GM08714 (cell line): Measurements from ENCODE around the gene KDM6B.
"Not testable (repeated sequence)": the region's sequence is repeated elsewhere in the genome, so short reads cannot be mapped to it uniquely, and the experiment has no call there.

ENCODE experiments used
- H3K4me3 ChIP-seq: fragments of 200-500 bp; sonication (Bioruptor generic); 2 replicates; pipeline ENCODE4 v1.5.1; 2014; ENCODE audit warnings: mild to moderate bottlenecking, low read length, inconsistent platforms
- ZNF274 ChIP-seq: IDR thresholded peaks from 2 replicates; pipeline ENCODE4 v1.6.1; 2012; ENCODE audit warnings: mild to moderate bottlenecking, low read depth, low read length

KDM6B gene

DNA sequence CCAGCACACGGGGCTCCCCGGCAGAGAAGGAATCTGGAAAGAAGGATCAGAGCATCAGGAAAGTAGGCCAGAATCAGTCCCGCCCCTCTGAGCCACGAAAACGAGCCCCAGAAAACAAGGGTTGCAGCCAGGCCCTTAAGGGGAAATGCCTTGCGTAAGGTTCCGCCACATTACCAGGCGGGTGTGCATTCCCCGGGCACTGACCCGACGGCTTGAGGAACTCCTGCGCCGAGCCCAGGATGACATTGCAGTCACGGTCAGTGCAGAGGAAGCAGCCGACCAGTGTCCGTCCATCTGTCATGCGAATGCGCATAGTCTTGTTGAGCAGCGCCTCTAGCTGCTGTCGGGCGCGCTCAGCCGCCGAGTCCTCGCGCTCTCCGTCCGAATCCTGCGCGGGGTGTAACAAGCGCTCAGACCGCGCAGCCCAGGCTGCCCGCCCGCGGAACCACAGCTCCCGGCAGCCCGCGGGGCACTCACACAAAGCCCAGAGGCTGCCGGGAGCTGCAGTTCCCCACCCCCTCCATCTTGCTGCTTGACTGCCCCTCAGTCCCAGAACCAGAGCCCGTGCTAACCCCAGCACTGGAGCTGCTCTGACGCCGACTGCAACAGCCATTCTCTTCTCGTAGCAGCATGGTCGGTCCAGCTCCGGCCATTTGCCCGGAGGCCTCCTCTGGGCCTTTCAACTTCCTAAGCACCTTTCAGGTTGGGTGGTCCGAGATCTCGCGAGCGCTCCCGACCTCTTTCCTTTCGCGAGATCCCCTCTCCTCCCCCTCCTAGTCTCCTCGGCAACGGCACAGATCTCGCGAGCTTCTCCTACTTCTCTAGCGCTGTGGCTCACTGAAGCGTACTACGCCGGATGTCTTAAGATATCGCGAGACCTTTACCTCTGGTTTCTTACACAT is 23.0 kb downstream of the KDM6B start, which contains the start of gene NAA38:
NAA38 (minus strand) TSS at position 749 of the 902 bp plus-strand sequence; CDS start at position 653, 96 bp downstream.
- peak within 1 kb of the TSS; percentile 74 for H3K4me3 ChIP-seq
- no peak for TF ChIP-seq ZNF274

DNA sequence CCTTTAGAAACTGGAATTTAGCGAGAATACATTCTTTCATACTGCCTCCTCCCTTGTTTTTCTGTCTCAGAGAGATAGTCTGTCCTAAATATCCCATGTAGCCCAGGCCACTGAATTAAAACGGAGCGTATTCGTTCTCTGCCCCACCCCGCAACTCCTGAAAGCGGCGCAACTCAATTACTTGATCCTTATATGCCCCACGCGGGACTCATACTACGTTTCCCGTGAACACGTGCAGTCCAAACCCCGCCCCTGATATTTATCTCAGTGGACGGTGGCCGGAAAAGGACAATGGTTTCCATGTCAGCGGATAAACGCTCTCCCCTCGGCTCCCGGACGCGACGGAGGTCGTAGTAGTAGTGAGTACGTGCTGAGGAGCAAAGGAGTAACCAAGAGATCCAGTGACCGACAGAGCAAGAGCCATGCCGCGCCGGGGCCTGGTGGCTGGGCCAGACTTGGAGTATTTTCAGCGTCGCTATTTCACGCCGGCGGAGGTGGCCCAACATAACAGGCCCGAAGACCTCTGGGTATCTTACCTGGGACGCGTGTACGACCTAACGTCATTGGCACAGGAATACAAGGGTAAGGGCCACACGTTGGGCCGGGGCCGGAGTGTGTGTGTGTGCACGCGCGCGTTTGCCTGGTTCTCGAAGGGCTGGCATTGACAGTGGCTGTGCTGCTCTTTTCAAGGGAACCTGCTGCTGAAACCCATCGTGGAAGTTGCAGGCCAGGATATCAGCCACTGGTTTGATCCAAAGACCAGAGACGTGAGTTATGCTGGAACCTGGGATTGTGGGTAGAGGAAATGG is 23.9 kb downstream of the KDM6B start, which contains the start of gene CYB5D1:
CYB5D1 (plus strand) TSS at position 291 of the 809 bp plus-strand sequence; CDS start at position 423, 132 bp downstream.
- peak within 1 kb of the TSS; percentile 74 for H3K4me3 ChIP-seq
- TF ChIP-seq ZNF274 = no peak

DNA sequence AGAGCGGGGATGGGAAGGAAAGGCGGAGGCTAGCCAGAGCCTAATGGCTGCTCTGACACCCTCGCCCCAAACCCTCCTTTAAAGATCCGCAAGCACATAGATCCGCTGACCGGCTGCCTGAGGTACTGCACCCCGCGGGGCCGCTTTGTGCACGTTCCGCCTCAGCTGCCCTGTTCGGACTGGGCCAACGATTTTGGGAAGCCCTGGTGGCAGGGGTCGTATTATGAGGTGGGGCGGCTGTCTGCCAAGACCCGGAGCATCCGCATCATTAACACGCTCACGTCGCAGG is 24.4 kb downstream of the KDM6B start:
- TF ChIP-seq ZNF274 = no peak
- H3K4me3 ChIP-seq = peak overlapping the region; percentile 74

DNA sequence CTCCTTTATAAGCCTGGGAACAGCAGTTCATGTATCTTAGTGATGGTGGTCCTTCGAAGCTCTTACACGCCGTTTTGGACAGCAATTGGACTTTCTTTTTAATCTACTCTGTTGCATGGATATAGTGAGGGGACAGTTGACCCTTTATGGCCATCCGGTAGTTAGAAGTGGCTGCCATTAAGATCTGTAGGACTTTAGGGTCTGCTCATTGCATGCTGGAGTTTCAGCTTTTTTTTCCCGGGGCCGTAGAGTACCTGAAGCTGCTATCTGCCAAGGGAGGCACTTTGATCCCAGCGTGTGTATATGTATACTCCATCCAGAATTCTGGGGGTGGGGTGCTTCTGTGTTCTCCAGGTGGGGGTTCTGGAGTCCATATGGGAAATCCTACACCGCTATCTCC is 25.0 kb downstream of the KDM6B start:
- no peak for TF ChIP-seq ZNF274
- H3K4me3 ChIP-seq = peak overlapping the region; percentile 74; the same call in 1 of the 2 replicates

DNA sequence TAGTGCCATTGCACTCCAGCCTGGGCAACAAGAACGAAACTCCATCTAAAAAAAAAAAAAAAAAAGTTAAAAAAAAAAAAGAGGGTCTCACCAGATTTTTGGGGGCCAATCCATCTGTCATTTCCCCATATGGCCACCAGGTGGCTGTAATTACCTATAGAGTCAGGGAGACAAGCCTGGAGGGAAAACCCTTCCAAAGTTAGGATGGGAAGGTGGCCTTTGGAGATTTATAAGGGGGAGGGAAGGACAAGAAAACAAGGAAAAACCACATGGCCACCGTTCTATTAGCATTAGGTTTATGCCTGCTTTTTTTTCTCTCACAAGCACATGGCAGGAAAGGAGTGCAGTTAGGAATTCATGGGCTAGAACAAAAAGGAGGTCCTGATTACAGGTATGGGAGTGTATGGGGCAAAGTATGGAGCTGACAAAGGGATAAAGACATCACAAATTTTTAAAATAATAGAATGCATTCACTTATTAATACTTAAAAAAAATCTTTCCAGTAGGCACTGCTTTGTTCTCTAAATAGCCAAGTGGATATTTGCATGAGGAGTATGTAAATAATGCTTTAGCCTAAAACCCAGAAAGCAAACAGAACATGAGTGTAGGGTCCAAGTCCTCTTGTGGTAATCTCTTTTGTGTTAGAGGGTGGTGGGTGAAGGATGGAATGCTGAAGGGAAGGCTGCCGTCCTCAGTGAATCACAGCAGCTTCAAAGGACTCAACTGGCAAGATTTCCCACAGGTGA is 28.8 kb downstream of the KDM6B start:
- H3K4me3 ChIP-seq = no peak overlapping the region
- TF ChIP-seq ZNF274 = no peak

DNA sequence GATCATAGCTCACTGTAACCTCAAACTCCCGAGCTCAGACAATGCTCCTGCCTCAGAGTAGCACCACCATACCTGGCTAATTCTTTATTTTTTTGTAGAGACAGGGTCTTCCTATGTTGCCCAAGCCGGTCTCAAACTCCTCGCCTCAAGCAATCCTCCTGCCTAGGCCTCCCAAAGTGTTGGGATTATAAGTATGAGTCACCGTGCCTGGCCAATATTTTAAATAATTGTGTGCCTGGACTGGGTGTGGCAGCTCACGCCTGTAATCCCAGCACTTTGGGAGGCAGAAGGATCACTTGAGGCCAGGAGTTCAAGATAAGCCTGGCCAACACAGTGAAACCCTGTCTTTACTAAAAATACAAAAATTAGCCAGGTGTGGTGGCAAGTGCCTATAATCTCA is 30.4 kb downstream of the KDM6B start:
- not testable (repeated sequence) for H3K4me3 ChIP-seq

DNA sequence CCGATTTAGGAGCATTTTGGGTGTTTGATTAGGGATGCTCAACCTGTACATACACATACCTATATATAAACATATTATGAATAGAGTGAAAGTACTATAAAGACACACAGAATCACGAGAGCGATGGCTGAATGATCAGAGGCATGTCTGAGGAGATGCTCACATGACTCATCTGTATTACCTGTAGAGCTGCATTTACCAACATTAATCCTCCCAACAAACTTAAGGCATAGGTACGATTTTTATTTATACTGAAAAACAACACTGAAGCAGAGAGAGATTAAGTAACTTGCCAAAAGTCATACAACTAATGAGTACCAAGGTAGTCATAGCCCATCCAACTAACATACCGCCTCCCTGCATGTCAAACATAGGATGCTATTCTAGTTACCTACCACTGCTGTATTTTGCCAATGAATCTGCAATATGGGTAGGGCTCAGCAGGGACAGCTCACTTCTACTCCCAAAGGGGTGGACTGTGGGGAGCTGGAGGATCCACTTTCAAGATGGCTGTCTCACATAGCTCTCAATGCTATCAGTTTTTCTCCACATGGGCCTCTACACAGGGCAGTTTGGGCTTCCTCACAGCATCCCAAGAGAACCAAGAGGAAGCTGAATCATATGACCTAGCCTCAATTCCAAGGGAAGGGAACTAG is 31.1 kb downstream of the KDM6B start:
- H3K4me3 ChIP-seq = no peak overlapping the region
- TF ChIP-seq ZNF274 = no peak

DNA sequence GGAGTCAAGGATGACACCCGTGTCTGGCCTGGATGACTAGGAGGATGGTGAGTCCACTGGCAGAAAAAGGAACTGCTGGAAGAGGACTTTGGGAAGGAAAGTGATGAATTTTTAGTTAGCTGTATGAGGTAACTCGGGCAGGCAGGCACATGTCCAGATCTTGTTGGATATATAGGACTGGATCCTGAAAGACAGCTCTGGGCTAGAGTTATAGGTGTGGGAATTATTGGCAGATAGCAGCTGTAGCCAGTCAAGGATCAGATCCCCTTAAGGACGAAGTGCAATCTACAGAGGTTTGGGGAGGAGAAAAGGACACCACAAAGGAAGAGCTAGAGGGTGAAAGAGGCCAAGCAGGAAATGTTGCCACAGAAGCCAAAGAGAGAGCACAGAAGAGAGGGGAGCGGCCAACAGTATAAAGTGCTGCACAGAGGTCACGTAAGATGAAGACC is 33.9 kb downstream of the KDM6B start:
- no peak for TF ChIP-seq ZNF274
- no peak overlapping the region for H3K4me3 ChIP-seq

DNA sequence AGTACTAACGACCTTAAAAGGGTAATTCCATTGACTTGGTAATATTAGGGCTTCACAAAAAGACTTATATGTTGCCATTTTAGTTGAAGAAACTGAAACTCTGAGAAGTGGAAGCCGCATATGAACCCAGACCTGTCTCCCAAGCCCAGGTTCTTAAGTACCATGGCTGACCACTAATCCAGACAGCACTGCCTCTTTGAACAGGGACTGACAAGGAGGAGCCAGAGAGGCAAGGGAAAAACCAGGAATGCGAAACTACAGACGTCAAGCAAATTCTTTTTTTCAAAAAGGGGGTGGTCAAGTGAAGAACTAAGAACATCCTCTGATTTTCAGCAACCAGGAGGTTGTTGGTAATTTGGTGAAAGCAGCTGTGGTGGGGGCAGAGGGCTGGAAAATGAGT is 39.0 kb downstream of the KDM6B start:
- TF ChIP-seq ZNF274 = no peak
- H3K4me3 ChIP-seq = no peak overlapping the region

DNA sequence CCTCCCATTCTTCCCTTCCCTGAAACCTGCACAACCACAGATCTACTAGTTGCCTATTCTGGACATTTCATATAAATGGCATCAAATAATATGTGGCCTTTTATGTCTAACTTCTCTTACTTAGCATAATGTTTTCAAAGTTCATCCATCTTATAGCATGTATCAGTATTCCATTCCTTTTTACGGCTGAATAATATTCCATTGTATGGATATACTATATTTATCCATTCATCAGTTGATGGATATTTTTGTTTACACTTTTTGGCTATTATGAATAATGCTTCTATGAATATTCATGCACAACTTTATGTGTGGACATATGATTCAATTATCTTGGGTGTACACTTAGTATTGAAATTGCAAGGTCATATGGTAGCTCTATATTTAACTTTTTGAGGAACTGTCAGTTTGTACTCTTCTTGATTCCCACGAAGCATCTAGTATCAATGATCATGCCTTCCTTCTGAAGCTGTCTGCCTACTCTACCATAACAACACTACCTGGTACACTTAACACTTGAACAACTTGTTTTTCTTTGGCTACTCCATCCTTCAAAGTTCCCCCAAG is 41.9 kb downstream of the KDM6B start:
- TF ChIP-seq ZNF274 = no peak

DNA sequence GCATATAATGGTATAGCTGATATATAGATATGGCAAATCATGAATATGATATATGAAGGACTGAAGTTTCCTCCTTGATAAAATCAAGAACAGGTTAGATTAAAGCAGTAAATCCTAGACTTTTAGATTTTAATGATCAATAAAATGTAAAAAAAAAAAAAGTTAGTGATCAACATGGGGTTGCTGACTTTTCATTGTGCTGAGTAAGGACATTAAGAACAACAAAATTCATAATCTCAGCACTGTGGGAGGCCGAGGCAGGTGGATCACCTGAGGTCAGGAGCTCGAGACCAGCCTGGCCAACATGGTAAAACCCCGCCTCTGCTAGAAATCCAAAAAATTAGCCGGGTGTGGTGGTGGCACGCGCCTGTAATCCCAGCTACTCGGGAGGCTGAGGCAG is 44.2 kb downstream of the KDM6B start:
- H3K4me3 ChIP-seq = no peak overlapping the region
- no peak for TF ChIP-seq ZNF274

More for the DNA sequence above, 41.9 kb downstream of the KDM6B start:
- H3K4me3 ChIP-seq = no peak overlapping the region

DNA sequence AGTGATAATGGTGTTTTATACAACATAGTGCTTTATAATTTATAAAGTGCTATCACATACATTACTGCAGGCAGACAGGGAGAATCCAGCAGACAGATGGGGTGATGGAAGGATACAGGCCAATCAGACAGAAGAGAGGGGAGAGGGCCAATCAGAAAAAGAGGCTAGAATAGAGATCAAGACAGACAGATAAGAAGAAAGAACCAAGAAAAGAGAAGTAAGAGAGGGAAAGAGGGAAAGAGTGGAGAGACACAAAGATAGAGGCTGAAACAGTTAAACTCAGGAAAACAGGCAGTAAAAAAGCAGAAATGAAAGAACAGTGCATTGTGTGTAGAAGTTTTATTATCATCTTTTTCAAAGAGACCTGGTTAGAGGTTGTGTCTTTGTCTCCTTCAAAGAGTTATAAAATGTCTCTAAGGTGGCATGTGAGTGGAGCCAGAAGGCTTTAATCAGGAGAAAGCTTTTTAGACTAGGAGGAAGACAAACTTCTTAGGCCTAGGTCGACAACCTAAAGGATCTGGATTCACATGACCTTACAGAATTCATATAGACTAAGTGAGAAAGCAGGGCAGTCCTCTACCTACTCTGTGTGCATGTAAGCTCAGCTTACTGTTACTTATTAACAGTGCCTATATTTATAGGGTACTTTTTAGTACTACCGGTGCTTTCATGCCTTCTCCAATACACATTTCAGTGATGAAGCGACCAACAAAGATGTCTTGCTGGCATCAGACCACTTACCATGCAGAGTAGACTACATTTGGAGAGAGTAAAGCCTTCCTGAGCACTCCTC is 46.3 kb downstream of the KDM6B start:
- H3K4me3 ChIP-seq = peak overlapping the region; percentile 71; the same call in 1 of the 2 replicates
- TF ChIP-seq ZNF274 = no peak
